ENCODE results near the gene L1CAM.

DNA sequence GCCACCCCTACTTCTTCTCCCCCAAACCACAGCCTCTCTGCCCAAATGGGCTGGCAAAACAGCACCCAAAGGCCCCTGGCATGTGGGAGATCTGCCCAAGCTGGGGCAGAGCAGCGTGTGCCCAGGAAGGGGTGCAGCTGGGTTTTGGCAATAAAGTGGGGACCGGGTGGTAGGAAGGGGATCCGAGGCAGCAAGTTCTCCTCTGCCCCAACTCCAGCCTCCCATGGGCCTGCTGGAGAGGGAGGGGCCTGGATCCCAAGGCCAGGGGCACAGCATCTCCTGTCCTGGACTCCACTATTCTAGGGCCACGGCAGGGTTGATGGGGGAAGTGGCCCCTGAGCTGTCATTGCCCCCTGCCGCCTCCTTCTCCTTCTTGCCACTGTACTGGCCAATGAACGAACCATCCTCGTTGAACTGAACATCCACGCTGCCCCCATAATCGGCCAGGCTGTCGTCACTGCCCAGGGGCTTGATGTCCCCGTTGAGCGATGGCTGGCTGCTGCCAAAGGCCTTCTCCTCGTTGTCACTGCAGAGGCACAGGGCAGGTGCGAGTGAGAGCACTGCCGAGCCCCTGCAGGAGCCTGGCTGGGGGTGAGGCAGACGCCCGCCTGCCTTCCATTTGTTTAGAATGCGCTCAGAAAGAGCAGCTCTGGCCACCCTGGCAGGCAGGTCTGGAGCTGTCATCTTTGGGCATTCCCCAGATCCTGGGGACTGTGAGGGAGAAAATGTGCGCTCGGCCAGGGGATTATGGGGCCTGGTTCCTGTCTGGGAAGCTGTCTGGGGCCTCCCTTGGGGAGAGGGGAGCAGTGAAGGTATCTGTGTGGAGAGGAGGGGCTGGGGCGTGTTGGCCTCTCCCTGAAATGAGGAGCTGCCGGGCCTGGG, 23.4 kb downstream of the L1CAM start:
- TF ChIP-seq POLR2AphosphoS5 (IDR thresholded peaks at IDR 0.05; ENCODE audit: low read depth, low read length) (no peak), TAF1 (IDR thresholded peaks at IDR 0.05; ENCODE audit: borderline replicate concordance, insufficient read depth, low read length) (no peak)
- TF ChIP-seq, protein P1, sequence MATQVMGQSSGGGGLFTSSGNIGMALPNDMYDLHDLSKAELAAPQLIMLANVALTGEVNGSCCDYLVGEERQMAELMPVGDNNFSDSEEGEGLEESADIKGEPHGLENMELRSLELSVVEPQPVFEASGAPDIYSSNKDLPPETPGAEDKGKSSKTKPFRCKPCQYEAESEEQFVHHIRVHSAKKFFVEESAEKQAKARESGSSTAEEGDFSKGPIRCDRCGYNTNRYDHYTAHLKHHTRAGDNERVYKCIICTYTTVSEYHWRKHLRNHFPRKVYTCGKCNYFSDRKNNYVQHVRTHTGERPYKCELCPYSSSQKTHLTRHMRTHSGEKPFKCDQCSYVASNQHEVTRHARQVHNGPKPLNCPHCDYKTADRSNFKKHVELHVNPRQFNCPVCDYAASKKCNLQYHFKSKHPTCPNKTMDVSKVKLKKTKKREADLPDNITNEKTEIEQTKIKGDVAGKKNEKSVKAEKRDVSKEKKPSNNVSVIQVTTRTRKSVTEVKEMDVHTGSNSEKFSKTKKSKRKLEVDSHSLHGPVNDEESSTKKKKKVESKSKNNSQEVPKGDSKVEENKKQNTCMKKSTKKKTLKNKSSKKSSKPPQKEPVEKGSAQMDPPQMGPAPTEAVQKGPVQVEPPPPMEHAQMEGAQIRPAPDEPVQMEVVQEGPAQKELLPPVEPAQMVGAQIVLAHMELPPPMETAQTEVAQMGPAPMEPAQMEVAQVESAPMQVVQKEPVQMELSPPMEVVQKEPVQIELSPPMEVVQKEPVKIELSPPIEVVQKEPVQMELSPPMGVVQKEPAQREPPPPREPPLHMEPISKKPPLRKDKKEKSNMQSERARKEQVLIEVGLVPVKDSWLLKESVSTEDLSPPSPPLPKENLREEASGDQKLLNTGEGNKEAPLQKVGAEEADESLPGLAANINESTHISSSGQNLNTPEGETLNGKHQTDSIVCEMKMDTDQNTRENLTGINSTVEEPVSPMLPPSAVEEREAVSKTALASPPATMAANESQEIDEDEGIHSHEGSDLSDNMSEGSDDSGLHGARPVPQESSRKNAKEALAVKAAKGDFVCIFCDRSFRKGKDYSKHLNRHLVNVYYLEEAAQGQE (IDR thresholded peaks at IDR 0.05; ENCODE audit: insufficient read depth in 1 of 2, low read depth in 2 of 2, low read length in 2 of 2): no peak
